ENCODE measurements around the gene PCSK4.
"Not testable (repeated sequence)": the region's sequence is repeated elsewhere in the genome, so short reads cannot be mapped to it uniquely, and the experiment has no call there.

Gene PCSK4

DNA sequence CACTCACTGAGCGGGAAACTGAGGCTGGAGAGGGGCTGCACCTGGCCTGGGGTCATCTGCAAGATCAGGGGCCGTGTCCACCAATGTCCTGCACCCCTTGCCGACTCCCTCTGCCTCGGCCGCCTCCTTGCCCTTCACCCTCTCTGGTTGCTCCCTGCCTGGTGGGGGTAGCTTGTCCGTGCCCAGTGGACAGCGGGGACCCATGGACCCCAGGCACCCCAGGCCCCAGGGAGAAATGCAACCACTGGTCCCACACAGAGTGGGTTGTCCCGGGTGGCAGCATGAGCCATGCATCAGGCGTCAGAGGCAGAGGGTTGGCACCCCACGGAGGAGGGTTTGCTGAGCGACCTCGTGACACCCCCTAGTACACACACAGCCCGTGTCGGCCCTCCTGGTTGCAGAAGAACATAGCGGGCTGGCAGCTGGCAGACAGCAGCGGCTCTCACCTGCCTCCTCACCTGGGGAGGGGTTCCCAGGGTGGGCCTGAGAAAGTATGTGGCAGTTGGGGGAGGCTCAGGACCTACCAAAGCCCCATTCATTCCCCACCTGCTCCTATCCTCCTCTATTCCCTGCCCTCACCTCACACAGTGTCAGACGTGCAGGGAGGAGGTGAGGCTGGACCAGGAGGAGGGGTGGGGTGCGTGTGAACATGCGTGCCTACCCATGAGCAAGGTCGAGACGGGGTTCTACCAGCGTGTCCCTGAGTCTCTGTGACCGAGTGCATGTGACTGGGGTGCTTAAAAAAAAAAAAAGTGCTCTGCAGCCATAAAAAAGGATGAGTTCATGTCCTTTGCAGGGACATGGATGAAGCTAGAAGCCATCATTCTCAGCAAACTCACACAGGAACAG lies 14.0 kb upstream of the PCSK4 start:
- no peak for DNase-seq

DNA sequence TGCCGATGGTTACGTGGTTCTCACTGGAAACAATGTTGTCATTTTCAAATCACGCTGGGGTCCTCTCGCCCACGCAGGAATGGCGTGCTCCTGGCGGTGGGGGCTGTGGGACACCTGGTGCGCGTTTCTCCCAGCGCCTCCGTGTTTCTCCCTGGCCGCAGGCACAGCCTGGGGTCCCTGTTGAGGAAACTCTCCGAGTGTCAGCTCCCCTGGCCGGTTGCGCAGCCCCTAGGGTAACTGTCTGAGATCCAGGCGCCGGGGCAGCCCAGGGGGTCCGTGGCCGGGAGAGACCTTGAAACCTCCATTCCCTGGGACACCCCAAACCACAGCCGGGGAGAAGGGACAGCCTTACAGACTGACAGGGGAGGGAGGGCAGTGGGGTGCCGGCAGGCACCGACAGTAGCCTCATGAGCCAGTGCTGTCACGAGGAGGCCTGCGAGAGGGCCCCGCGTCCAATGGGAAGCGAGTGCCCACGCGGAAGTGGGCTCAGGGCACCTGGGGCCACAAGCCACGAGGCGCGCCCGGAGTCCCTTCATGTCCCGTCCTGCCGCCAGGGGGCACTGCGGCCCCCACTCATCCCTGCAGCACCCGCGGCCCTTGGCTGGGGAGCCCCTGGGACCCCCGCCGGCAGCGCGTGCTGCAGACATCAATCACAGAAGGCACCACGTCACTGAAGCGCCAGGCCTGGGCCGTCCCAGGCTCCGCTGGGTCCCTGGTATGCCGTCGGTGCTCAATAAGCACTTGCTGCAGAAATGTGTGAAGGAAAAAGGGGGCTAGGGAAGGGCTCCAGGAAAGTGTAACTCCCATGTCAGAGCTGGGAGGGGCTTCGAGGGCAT lies 13.2 kb upstream of the PCSK4 start:
- peak; percentile 86 for DNase-seq

DNA sequence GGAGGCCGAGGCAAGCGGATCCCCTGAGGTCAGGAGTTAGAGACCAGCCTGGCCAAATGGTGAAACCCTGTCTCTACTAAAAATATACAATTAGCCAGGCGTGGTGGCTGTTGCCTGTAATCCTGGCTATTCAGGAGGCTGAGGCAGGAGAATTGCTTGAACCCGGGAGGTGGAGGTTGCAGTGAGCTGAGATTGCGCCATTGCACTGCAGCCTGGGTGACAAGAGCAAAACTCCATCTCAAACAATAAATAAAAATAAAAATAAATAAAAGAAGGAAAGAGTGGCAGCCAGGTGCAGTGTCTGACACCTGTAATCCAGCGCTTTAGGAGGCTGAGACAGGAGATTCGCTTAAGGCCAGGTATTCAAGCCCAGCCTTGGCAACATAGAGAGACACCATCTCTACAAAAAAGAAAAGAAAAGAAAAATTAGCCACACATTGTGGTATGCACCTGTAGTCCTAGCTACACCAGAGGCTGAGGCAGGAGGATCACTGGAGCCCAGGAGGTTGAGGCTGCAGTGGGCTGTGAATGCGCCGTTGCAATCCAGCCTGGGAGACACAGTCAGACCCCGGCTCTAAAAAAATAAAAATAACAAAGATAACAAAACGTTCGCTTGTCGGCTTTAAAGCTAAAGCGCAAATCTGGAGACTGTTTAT lies 12.4 kb upstream of the PCSK4 start:
- DNase-seq, result no peak

DNA sequence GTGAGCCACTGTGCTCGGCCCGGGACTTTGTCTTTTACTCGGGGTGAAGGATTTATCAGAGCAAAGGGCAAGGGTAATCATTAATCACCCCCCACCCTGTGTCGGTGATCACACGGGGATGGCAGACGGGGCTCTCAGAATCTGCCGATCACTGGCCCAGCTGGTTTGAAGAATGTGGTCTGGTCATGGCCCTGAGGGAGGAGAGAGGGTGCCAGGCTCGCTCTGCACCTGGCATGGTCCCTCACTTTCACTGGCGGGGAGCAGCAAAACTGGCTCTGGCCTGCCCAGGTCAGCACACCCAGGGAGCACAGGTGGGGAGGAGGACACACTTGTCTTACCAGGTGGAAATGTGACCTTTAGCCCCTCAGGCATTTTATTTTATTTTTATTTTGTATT lies 11.0 kb upstream of the PCSK4 start:
- DNase-seq, result no peak

GRCh38 chr19:1499231-1499630 lies 9.1 kb upstream of the PCSK4 start:
- DNase-seq, result not testable (repeated sequence)

- DNase-seq, result no peak
Observed at GRCh38 chr19:1497578-1498235, 7.6 kb upstream of the PCSK4 start.

DNA sequence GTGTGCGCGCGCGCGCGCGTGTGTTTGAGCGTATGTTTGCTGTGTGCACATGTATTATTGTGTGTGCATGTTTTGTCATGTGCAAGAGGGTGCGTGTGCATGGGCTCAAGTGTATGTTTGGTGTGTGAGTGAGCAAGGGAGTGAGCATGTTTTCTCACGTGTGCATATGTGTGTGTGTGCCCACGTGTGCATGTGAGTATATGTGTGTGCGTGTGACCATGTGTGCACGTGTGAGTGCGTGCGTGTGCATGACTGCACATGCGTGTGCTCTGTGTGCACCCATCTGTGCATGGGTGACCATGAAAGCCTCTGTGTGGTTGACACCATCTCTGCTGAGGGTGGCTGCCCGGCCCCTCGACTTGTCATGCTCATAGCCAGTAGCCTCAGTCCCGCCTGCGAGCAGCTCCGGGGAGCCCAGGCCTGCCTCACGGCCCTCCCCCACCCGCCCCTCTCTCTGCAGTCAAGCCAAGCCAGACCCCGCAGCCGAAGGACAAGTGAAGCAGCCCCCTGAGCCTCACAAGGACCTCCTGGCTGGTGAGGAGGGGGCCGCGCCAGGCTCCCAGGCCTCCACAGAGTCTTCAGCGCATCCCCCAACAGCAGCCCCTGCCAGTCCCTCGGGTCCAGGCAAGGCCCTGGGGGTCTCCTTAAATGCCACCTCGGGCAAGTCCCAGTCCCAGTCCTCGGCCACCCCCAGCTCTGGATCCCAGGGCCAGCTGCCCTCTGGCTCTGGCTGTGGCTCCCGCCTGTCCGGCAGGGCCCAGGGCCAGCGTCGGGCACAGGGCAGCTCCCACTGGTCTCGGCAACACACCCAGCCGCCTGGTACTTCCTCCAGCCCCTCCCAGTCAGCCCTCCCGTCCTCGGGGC lies 6.8 kb upstream of the PCSK4 start:
- no peak for DNase-seq

- DNase-seq, result no peak
Observed at GRCh38 chr19:1495799-1496713, 5.9 kb upstream of the PCSK4 start.

DNA sequence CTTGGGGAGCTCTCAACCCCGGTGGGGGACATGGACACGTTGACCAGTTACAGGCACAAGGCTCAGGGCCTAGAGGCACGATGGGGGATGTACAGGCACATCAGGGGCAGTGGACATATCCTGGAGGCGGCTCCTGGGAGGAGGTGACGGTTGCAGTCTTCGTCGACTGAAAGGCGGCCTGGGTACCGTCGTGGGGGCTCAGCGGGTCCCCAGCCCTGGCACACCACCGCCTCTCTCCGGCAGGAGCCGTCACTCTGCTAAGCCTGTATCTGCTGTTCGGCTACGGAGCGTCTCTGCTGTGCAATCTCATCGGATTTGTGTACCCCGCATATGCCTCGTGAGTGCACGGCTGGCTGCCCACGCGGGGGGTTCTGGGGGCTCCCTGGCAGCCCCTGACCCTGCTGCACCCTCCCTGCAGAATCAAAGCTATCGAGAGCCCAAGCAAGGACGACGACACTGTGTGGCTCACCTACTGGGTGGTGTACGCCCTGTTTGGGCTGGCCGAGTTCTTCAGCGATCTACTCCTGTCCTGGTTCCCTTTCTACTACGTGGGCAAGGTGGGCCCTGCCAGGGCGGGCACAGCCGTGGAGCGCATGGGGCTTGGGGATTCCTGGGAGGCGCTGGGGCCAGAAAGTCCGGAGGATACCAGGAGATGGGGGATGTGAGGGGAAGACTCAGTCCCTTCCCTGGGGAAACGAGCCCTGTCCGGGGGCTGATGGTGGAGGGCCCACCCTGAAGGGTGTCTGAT lies 5.1 kb upstream of the PCSK4 start:
- no peak for DNase-seq

- no peak for DNase-seq
Observed at GRCh38 chr19:1494115-1494815, 4.1 kb upstream of the PCSK4 start.

GRCh38 chr19:1492474-1493006 lies 2.4 kb upstream of the PCSK4 start:
- DNase-seq, result no peak

GRCh38 chr19:1491849-1492170 lies 1.7 kb upstream of the PCSK4 start:
- DNase-seq, result no peak

- no peak for DNase-seq
Observed at GRCh38 chr19:1491114-1491848, 1.1 kb upstream of the PCSK4 start, which contains the start of gene REEP6. Gene REEP6 (plus strand): TSS chr19:1491181. CDS start chr19:1491270, 89 bp downstream.

GRCh38 chr19:1489463-1490310 lies 463 bp downstream of the PCSK4 start:
- no peak for DNase-seq

DNA sequence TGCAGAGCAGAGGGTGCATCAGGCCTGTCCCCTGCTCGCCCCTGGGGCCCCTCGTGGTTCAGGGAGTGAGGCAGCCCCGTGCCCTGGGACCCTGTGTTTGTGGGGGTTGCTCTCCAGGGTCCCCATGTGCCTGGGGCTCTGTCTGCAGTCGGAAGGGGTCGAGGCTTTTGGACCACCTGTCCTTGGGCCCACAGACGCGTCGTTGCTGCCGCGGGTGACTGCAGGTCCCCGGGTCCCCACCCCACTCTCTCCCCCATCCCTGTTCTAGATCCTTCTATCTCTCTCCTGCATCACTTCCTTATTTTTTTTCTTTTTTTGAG lies 1.9 kb downstream of the PCSK4 start:
- no peak for DNase-seq

DNA sequence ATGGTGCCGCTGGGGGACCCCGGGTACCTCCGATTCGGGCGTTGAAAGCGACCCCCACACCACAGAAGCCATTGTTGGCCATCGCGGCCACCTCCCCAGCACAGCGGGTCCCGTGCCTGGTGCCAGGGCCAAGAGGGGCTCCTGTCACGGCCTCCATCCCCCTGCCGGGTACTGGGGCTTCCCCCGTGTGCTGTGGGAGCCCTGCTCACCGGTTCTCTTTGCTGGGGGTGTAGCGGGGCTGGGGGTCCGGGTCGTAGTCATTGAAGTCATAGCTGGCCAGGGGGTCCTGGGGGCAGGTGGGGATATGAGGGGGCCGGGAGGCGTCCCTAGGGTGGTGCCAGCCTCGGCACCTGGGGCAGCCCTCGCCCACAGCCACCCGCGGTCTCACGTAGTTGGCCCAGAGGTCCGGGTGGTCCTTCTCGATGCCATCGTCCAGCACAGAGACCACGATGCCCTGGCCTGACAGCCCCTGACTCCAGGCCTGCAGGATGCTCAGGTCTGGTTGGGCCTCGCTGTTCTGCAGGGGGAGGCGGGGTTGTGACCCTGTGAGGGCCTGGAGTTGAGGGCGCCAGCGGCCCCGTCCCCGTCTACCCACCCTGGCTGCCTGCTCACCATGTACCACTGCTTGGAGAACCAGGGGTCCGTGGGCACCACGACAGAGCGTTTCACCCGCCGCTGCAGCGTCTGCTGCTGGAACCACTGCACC lies 2.4 kb downstream of the PCSK4 start:
- DNase-seq, result no peak
